ENCODE data around the gene OR6T1. TPM values are rescaled to one million over a fixed set of nuclear protein-coding genes. Genes with fewer than 3 reads are reported as not detected.

Gene OR6T1
- total RNA-seq, 1 donor from 2014 or later: not detected

DNA sequence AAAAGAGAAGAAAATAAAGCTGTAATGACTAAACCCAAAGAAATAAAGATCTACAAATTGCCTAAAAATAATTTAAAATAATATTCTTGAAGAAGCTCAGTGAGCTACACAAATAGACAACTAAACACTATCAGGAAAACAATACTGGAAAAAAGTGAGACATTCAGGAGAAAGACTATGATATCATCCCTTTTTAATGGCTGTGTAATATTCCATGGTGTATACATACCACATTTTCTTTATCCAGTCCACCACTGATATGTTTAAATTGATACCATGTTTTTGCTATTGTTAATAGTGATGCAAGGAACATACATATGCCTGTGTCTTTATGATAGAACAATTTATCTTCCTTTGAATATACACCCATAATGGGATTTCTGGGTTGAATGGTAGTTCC lies 13.1 kb upstream of the OR6T1 start:
- H3K36me3 ChIP-seq (ENCODE audit: control insufficient read depth, insufficient read depth, low read length): no peaks in the 10 kb centered on the region
- DNase-seq (ENCODE audit: low read depth): no peak
- H3K4me3 ChIP-seq (ENCODE audit: low read depth, low read length): no peak overlapping the region
- TF ChIP-seq, protein P1, sequence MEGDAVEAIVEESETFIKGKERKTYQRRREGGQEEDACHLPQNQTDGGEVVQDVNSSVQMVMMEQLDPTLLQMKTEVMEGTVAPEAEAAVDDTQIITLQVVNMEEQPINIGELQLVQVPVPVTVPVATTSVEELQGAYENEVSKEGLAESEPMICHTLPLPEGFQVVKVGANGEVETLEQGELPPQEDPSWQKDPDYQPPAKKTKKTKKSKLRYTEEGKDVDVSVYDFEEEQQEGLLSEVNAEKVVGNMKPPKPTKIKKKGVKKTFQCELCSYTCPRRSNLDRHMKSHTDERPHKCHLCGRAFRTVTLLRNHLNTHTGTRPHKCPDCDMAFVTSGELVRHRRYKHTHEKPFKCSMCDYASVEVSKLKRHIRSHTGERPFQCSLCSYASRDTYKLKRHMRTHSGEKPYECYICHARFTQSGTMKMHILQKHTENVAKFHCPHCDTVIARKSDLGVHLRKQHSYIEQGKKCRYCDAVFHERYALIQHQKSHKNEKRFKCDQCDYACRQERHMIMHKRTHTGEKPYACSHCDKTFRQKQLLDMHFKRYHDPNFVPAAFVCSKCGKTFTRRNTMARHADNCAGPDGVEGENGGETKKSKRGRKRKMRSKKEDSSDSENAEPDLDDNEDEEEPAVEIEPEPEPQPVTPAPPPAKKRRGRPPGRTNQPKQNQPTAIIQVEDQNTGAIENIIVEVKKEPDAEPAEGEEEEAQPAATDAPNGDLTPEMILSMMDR (IDR thresholded peaks at IDR 0.05; ENCODE audit: insufficient read depth, low read length, poor library complexity, severe bottlenecking): no peak
- H3K27me3 ChIP-seq (ENCODE audit: control insufficient read depth, insufficient read depth, low read length): no peaks in the 10 kb centered on the region

- DNase-seq (ENCODE audit: low read depth): no peak
- H3K36me3 ChIP-seq (ENCODE audit: control insufficient read depth, insufficient read depth, low read length): no peaks in the 10 kb centered on the region
- TF ChIP-seq, protein P1 (IDR thresholded peaks at IDR 0.05; ENCODE audit: insufficient read depth, low read length, poor library complexity, severe bottlenecking): no peak
- H3K27me3 ChIP-seq (ENCODE audit: control insufficient read depth, insufficient read depth, low read length): no peaks in the 10 kb centered on the region
- H3K4me3 ChIP-seq (ENCODE audit: low read depth, low read length): no peak overlapping the region
Measured at GRCh38 chr11:123945132-123945531, 1.5 kb upstream of the OR6T1 start.

DNA sequence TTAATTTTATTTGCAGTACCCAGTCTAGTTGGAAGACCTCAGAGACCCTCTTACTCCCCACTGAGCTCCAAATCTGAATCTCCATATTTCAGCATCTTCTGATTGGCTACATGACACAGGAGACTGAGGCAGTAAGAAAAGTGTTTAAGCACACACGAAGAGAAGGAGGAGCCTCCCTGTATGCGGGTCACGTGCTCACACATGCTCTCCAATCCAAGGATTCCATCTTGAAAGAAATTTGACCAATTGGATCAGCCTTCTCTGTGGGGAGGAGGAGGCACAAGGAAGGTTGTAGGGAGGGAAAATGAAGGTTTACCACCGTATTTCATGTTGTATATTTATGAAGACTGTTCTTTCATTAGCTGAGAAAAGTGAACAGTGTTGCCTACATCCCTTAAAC lies 1.2 kb downstream of the OR6T1 start:
- Histone ChIP-seq H3K4me3 (ENCODE audit: low read depth, low read length) (no peak overlapping the region), H3K27me3 (ENCODE audit: control insufficient read depth, insufficient read depth, low read length) (no peaks in the 10 kb centered on the region), H3K36me3 (ENCODE audit: control insufficient read depth, insufficient read depth, low read length) (no peaks in the 10 kb centered on the region)
- TF ChIP-seq, protein P1 (IDR thresholded peaks at IDR 0.05; ENCODE audit: insufficient read depth, low read length, poor library complexity, severe bottlenecking): no peak
- DNase-seq (ENCODE audit: low read depth): no peak

GRCh38 chr11:123939317-123939716 lies 4.3 kb downstream of the OR6T1 start, which contains the start of gene OR4D5:
TSS of gene OR4D5 (plus strand) at chr11:123939617. CDS start at chr11:123939617, 0 bp downstream.
- no peak for DNase-seq (ENCODE audit: low read depth)
- TF ChIP-seq, protein P1 (IDR thresholded peaks at IDR 0.05; ENCODE audit: insufficient read depth, low read length, poor library complexity, severe bottlenecking): no peak
- no peak within 1 kb of the TSS for H3K4me3 ChIP-seq (ENCODE audit: low read depth, low read length)

DNA sequence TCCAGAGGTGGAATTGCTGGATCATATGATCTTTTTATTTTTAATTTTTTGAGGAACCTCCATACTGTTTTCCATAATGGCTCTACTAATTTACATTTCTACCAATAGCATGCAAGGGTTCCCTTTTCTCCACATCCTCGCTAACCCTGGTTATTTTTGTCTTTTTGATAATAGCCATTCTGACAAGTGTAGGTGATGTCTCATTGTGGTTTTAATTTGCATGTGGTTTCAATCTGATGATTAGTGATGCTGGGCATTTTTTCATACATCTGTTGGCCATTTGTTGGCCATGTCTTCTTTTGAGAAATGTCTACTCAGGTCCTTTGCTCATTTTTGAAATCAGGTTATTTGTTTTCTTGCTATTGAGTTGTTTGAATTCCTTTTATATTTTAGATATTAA lies 19.6 kb downstream of the OR6T1 start:
- Histone ChIP-seq H3K4me3 (ENCODE audit: low read depth, low read length) (no peak overlapping the region), H3K36me3 (ENCODE audit: control insufficient read depth, insufficient read depth, low read length) (no peaks in the 10 kb centered on the region), H3K27me3 (ENCODE audit: control insufficient read depth, insufficient read depth, low read length) (no peaks in the 10 kb centered on the region)
- no peak for DNase-seq (ENCODE audit: low read depth)
- TF ChIP-seq, protein P1 (IDR thresholded peaks at IDR 0.05; ENCODE audit: insufficient read depth, low read length, poor library complexity, severe bottlenecking): no peak

More at GRCh38 chr11:123939317-123939716, 4.3 kb downstream of the OR6T1 start, which contains the start of gene OR4D5:
- Histone ChIP-seq H3K27me3 (ENCODE audit: control insufficient read depth, insufficient read depth, low read length) (no peaks in the 10 kb centered on the region), H3K36me3 (ENCODE audit: control insufficient read depth, insufficient read depth, low read length) (no peaks in the 10 kb centered on the region)

GRCh38 chr11:123920943-123921342 lies 22.7 kb downstream of the OR6T1 start:
- H3K27me3 ChIP-seq (ENCODE audit: control insufficient read depth, insufficient read depth, low read length): no peaks in the 10 kb centered on the region
- no peak for DNase-seq (ENCODE audit: low read depth)
- TF ChIP-seq, protein P1 (IDR thresholded peaks at IDR 0.05; ENCODE audit: insufficient read depth, low read length, poor library complexity, severe bottlenecking): no peak
- no peak overlapping the region for H3K4me3 ChIP-seq (ENCODE audit: low read depth, low read length)
- H3K36me3 ChIP-seq (ENCODE audit: control insufficient read depth, insufficient read depth, low read length): no peaks in the 10 kb centered on the region
